Inferior parietal cortex (tissue), 1 donor: ENCODE results near the gene DNAH2.
A peak's percentile ranks its signal among the peaks of the same experiment; 100 is the strongest.

Experiments used
- DNase-seq: peaks from one replicate; pipeline ENCODE4 v3.0.0-alpha.2; 2016; ENCODE audit errors: extremely low spot score

DNAH2 gene

GRCh38 chr17:7702776-7703175 lies 14.8 kb upstream of the DNAH2 start:
- DNase-seq: no peak

- peak; percentile 23 for DNase-seq
Observed at GRCh38 chr17:7703584-7704479, 13.7 kb upstream of the DNAH2 start.

GRCh38 chr17:7704601-7705268 lies 12.8 kb upstream of the DNAH2 start, which contains the start of gene EFNB3:
Gene EFNB3 (plus strand): TSS chr17:7705202. CDS start chr17:7705599, 397 bp downstream.
- no peak for DNase-seq

GRCh38 chr17:7705269-7706255 lies 12.0 kb upstream of the DNAH2 start:
- no peak for DNase-seq

GRCh38 chr17:7706631-7707354 lies 10.8 kb upstream of the DNAH2 start:
- DNase-seq: no peak

- no peak for DNase-seq
Observed at GRCh38 chr17:7707446-7707845, 10.1 kb upstream of the DNAH2 start.

GRCh38 chr17:7707858-7708750 lies 9.4 kb upstream of the DNAH2 start:
- DNase-seq: no peak

GRCh38 chr17:7709031-7709430 lies 8.5 kb upstream of the DNAH2 start:
- no peak for DNase-seq

GRCh38 chr17:7710301-7710700 lies 7.2 kb upstream of the DNAH2 start:
- no peak for DNase-seq

- DNase-seq: no peak
Observed at GRCh38 chr17:7711051-7711755, 6.3 kb upstream of the DNAH2 start.

- no peak for DNase-seq
Observed at GRCh38 chr17:7712111-7712771, 5.3 kb upstream of the DNAH2 start.

- no peak for DNase-seq
Observed at GRCh38 chr17:7713782-7714181, 3.8 kb upstream of the DNAH2 start.

GRCh38 chr17:7714721-7715594 lies 2.6 kb upstream of the DNAH2 start:
- no peak for DNase-seq

- peak; percentile 32 for DNase-seq
Observed at GRCh38 chr17:7715936-7716886, 1.3 kb upstream of the DNAH2 start.

GRCh38 chr17:7717756-7718350 lies 309 bp downstream of the DNAH2 start:
- peak; percentile 39 for DNase-seq

GRCh38 chr17:7719661-7720060 lies 2.1 kb downstream of the DNAH2 start:
- no peak for DNase-seq
